ENCODE measurements around the gene SLIT1.

Gene SLIT1

GRCh38 chr10:97203220-97203619 lies 17.5 kb upstream of the SLIT1 start:
- DNase-seq (ENCODE audit: low read depth in 2 of 2), result no peak

GRCh38 chr10:97200616-97201015 lies 14.9 kb upstream of the SLIT1 start:
- no peak for DNase-seq (ENCODE audit: low read depth in 2 of 2)

GRCh38 chr10:97199152-97199551 lies 13.4 kb upstream of the SLIT1 start:
- DNase-seq (ENCODE audit: low read depth in 2 of 2), result no peak

GRCh38 chr10:97197030-97197500 lies 11.3 kb upstream of the SLIT1 start:
- no peak for DNase-seq (ENCODE audit: low read depth in 2 of 2)

GRCh38 chr10:97196223-97197029 lies 10.7 kb upstream of the SLIT1 start:
- peak; percentile 47 to 48 for DNase-seq (ENCODE audit: low read depth in 2 of 2)

- no peak for DNase-seq (ENCODE audit: low read depth in 2 of 2)
These were observed 10.0 kb upstream of the SLIT1 start for GRCh38 chr10:97195706-97196222.

GRCh38 chr10:97192952-97193435 lies 7.2 kb upstream of the SLIT1 start:
- DNase-seq (ENCODE audit: low read depth in 2 of 2), result no peak

DNA sequence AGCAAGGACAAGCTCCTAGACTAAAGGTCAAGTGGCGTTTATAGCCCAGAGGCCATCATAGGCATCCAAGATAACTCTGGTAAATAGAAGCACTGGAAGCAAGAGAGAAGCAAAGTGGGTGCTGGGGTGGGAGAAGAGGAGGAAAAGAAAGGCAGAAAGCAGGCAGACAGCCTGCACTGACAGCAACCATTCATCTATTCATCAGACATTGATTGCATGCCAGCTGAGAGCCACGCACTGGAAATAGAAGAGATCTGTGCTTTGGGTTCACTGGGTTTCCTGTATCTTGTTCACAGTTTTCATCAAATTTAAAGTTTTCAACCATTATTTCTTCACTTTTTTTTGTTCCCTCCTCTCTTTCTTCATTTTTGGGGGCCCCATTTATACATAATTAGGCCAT lies 4.7 kb upstream of the SLIT1 start:
- no peak for DNase-seq (ENCODE audit: low read depth in 2 of 2)

DNA sequence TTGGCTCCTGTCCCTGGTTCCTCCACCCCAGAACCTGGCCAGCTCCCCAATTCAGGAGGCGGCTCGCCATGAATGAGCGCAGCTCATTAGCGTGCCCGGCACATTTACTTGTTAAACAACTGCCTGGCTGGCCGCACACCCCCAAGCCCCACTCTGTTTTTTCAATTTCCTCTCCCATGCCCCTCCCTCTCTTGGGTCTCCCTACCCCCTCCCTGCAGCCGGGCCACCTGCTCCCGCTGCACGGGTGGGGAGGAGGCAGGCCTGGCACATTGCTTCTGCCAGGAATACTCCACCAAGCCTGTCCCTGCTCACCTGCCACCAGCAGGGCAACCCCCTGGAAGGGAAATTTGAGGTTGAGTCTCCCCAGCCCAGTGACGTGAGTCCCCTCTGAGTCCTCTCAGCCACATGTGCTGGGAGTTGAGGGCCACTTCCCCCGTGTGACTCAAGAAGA lies 2.5 kb upstream of the SLIT1 start:
- DNase-seq (ENCODE audit: low read depth in 2 of 2), result no peak

DNA sequence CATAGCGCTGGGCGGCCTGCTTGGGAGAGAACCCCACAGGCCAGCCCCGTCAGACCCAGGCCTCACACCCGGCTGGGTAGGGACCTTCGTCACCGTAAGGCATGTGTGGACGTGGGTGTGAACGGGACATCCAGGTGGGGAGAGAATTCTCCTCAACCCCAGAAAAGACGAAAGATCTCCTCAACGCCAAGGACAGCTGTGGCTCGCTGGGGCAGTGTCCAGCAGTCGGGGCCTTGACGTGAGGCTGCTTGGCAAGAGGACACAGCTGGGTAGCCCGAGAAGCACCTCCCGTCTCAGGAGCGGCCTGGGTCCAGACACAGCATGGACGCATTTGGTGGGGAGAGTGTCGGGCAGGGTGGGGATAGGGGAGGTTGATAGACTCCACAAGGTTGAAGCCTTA lies 1.2 kb upstream of the SLIT1 start:
- DNase-seq (ENCODE audit: low read depth in 2 of 2), result no peak

GRCh38 chr10:97184971-97185325 lies 811 bp downstream of the SLIT1 start:
- no peak for DNase-seq (ENCODE audit: low read depth in 2 of 2)

DNA sequence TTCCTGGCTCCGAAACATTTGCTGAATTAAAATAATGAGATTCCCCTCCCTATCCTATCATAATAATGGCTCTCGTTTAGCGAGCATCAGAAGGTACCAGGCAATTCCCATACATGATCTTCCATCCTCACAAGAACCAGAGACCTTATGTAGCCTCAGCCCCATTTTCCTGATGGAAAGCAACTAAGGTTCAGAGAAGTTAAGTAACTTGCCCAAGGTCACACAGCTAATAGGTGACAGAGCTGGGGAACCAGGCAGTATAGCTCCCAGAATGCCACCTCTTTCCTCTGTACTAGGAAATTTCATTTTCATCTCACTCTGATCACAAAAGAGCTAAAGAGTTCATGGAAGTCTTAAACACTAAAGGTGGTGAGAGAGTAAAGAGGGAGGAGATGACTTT lies 2.4 kb downstream of the SLIT1 start:
- no peak for DNase-seq (ENCODE audit: low read depth in 2 of 2)

- DNase-seq (ENCODE audit: low read depth in 2 of 2), result no peak
These were observed 3.3 kb downstream of the SLIT1 start for GRCh38 chr10:97182288-97182990.

DNA sequence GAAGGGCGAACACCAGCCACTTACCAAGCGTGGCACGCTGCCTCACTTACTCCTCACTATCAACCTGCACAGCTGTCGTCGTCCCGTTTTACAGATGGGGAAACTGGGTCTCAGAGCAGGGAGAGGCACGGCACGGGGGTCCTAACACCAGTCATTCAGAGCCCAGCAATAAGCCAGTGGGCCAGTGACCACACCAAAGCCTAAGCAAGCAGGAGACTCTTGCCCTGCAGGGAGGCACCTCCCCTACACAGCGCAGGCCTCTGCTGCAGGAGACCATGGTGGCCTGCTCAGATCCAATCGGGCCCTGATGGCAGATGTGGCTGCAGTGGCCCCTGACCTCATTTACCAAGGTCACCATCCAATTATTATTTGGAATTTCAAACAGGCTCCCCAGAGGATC lies 4.8 kb downstream of the SLIT1 start:
- DNase-seq (ENCODE audit: low read depth in 2 of 2), result no peak

DNA sequence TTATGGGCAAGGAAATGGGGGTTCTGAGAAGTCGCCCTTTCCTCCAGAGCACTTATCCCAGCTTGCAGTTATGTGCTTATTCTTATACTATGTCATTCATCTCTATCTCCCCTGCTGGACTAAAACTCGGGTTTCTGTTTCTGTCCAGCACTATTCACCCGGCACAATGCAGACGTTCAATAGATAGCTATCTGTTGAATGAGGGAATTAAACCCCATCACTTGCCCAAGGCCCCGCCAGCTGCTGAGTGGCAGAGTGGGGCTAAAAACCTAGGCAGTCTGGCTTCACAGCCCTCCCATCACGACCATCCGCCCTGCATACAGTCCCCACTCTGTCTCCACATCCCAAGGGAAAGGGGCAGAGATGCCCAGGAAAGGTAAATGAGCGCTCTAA lies 5.4 kb downstream of the SLIT1 start:
- DNase-seq (ENCODE audit: low read depth in 2 of 2), result no peak

GRCh38 chr10:97179731-97180362 lies 5.9 kb downstream of the SLIT1 start:
- no peak for DNase-seq (ENCODE audit: low read depth in 2 of 2)

DNA sequence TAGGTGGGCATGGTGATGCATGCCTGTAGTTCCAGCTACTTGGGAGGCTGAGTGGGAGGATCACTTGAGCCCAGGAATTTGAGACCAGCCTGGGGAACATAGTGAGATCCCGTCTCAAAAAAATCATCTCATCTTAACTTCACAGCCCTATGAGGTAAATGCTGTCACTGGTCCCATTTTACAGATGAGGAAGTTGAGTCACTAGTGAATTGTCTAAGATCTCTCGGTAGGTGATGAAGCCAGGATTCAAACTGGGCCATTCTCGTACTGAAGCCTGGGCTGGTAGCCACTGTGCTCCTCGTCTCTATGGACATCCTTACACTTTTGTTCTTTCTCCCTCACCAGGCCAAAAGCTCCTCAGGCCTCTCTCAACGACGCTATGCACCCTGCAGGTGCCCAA lies 6.4 kb downstream of the SLIT1 start:
- no peak for DNase-seq (ENCODE audit: low read depth in 2 of 2)

GRCh38 chr10:97178074-97178473 lies 7.7 kb downstream of the SLIT1 start:
- no peak for DNase-seq (ENCODE audit: low read depth in 2 of 2)

DNA sequence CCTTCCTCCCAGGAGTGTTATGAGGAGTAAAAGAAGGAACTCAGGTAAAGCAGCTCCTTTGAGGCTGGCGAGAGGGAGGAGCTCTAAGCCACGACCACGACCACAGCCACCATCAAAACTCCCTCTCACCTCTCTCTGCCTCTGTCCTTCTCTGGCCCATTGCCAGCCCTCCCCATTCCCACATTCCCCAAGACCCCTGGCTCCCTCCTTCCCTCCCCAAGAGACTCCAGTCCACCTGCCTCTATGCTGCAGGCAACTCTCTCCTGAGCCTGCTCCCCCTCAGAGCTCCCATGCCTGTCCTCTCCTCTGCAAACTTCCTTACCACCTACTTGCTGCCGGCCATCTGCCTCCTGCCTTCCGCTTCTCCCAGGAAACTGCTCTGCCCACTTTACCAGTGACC lies 9.5 kb downstream of the SLIT1 start:
- no peak for DNase-seq (ENCODE audit: low read depth in 2 of 2)

DNA sequence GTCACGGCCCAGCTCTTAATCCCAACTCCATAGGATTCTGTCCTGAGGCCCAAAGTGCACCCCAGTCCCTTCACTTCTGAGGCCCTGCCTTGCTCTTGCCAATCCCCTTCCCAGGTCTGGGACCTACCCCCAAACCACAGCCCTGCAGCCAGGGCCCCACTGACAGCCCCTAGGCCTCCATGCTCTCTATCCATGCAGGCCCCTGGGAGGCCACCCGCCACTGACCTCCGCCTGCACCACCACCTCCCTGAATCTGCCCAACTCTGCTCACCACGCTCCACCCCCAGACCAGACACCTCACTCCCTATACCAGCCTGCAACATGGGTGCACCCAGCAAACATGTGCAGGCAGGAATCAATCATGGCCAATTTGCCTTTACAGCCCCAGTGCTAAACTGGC lies 10.2 kb downstream of the SLIT1 start:
- no peak for DNase-seq (ENCODE audit: low read depth in 2 of 2)

DNA sequence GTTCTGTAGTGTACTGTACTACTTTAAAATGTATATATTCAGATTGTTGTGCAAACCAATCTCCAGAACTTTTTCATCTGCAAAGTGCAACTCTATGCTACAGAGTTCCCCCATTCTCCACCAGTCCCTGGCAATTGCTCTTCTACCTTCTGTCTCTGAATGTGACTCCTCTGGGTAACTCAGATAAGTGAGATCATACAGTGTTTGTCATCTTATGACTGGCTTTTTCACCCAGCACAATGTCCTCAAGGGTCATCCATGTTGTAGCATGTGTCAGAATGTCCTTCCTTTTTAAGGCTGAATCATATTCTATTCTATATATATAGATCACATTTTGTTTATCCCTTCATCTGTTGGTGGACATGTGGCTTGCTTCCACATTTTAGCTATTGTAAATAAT lies 10.8 kb downstream of the SLIT1 start:
- no peak for DNase-seq (ENCODE audit: low read depth in 2 of 2)

DNA sequence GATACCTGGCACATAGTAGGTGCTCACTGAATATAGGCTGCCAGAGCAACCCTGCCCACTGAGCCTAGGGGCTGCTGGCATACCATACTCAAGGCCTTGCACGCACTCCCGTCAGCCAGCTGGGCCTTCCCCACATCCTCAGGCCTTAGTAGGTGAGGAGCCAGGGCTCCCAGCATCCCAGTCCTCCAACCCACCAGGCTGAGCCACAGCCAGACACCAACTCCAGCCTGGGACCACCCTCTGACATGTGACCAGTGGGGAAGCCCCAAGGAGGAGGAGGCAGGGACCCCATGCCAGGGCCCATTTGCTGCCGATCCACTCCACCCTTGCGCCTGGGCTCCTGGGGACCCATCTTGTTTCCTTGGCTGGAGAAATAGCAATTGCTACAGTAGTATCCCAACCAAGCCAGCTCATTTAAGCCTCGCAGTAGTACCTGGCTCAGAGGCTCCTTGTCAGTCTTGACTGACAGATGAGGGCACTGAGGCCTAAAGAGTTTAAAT lies 11.4 kb downstream of the SLIT1 start:
- no peak for DNase-seq (ENCODE audit: low read depth in 2 of 2)
